K562 (cell line): ENCODE measurements around the gene BIVM. TPM values are rescaled to one million over a fixed set of nuclear protein-coding genes. Genes with fewer than 3 reads are reported as not detected.

ENCODE experiments used
- ATAC-seq: fragments of 200-7000 bp; cut with Tn5 transposase; 3 replicates; pipeline ENCODE4 v1.9.1; 2020; ENCODE audit warnings: moderate library complexity
- BruUV-seq: library from RNA; stranded (reverse); fragments of 400-500 nt; replicated peaks from 2 replicates; lab custom pipeline; 2021; lab: Mats Ljungman, UMichigan
- CTCF ChIA-PET: fragments of 300-600 bp; formaldehyde crosslinking; extraction: SDS; loops from one replicate; lab custom pipeline; 2021; ENCODE audit warnings: low intra/inter-chr PET ratio; lab: Yijun Ruan, JAX
- POLR2A ChIA-PET: fragments of 300-600, 350-650 bp; sonication (Branson Sonifier 250); formaldehyde crosslinking; extraction: SDS; loops from one replicate; lab custom pipeline; 2021; ENCODE audit warnings: antibody characterized with exemption, inconsistent platforms; lab: Yijun Ruan, JAX
- DNase-seq, 4 experiments: peaks; one replicate each; pipeline versions ENCODE4 v3.0.0 to v3.0.0-alpha.2; 2011 to 2018; ENCODE audit warnings: low spot score in 3 of 4, mixed read lengths in 3 of 4; ENCODE audit errors: extremely low read depth in 1 of 4
- FAIRE-seq: peaks from 2 replicates; lab custom pipeline; 2011; peaks lifted over from hg19 to GRCh38; lab: Jason Lieb, UNC
- H2AFZ ChIP-seq: 2 replicates; pipeline ENCODE4 v1.6.0; 2011; ENCODE audit warnings: low read depth, low read length, control low read depth, inconsistent platforms
- H3K27ac ChIP-seq: fragments of 200-600 bp; 3 replicates; pipeline ENCODE4 v1.8.0; 2011; ENCODE audit warnings: low read depth, mild to moderate bottlenecking, control low read depth, inconsistent platforms, low read length, moderate library complexity, mixed read lengths; ENCODE audit errors: extremely low read depth
- H3K27me3 ChIP-seq, 2 experiments: fragments of 300-600 bp in 1 of 2; 2 replicates in 1 of 2; 3 replicates in 1 of 2; pipeline versions ENCODE4 v1.6.0 to v1.8.0; 2011; ENCODE audit warnings: inconsistent platforms in 2 of 2, low read length in 2 of 2, mild to moderate bottlenecking in 1 of 2, mixed read lengths in 1 of 2, moderate library complexity in 1 of 2; ENCODE audit not compliant: control insufficient read depth in 2 of 2, insufficient read depth in 2 of 2
- H3K36me3 ChIP-seq: fragments of 300-600 bp; 3 replicates; pipeline ENCODE4 v1.8.0; 2011; ENCODE audit warnings: mild to moderate bottlenecking, low read length, inconsistent platforms; ENCODE audit not compliant: control insufficient read depth, insufficient read depth
- H3K4me1 ChIP-seq, 2 experiments: fragments of 200-600 bp in 1 of 2; replicated peaks in 1 of 2; 2 replicates in 1 of 2; 3 replicates in 1 of 2; pipeline versions ENCODE4 v1.5.1 to v1.8.0; 2011; ENCODE audit warnings: inconsistent platforms in 2 of 2, low read length in 2 of 2, mild to moderate bottlenecking in 1 of 2, mixed read lengths in 1 of 2, moderate library complexity in 1 of 2; ENCODE audit not compliant: control insufficient read depth in 2 of 2, insufficient read depth in 2 of 2
- H3K4me2 ChIP-seq: 2 replicates; pipeline ENCODE4 v1.6.1; 2011; ENCODE audit warnings: low read length, control low read depth, inconsistent platforms, mixed read lengths; ENCODE audit not compliant: insufficient read depth
- H3K4me3 ChIP-seq: fragments of 200-600 bp; sonication (generic), shearing (Covaris generic); 2 replicates; pipeline ENCODE4 v1.5.1; 2016; ENCODE audit warnings: control low read depth, inconsistent platforms
- H3K79me2 ChIP-seq: fragments of 200-600 bp; 3 replicates; pipeline ENCODE4 v1.8.0; 2011; ENCODE audit warnings: low read length, inconsistent platforms; ENCODE audit not compliant: control insufficient read depth, insufficient read depth
- H3K9ac ChIP-seq, 2 experiments: 2 replicates each; pipeline versions ENCODE4 v1.6.0 to v1.6.1; 2011; ENCODE audit warnings: low read depth in 2 of 2, low read length in 2 of 2, control low read depth in 1 of 2, inconsistent platforms in 1 of 2, mild to moderate bottlenecking in 1 of 2, mixed read lengths in 1 of 2; ENCODE audit not compliant: insufficient read depth in 1 of 2
- H3K9me1 ChIP-seq: one replicate; pipeline ENCODE4 v1.6.0; 2011; ENCODE audit warnings: inconsistent platforms, mild to moderate bottlenecking, low read length, moderate library complexity; ENCODE audit not compliant: control insufficient read depth, insufficient read depth
- H3K9me3 ChIP-seq: replicated peaks from 2 replicates; pipeline ENCODE4 v1.5.1; 2011; ENCODE audit warnings: low read depth, low read length, inconsistent platforms; ENCODE audit not compliant: control insufficient read depth, insufficient read depth
- H4K20me1 ChIP-seq: replicated peaks from 2 replicates; pipeline ENCODE4 v1.6.1; 2011; ENCODE audit warnings: low read length, inconsistent platforms, mixed read lengths; ENCODE audit not compliant: control insufficient read depth, insufficient read depth
- ARNT ChIP-seq, 2 experiments: fragments of 450-650 bp; IDR thresholded peaks; 2 replicates each; pipeline ENCODE4 v1.6.1; 2016; ENCODE audit warnings: mild to moderate bottlenecking in 1 of 2
- ATF3 ChIP-seq, 2 experiments: fragments of 450-650 bp in 1 of 2; sonication (generic) in 1 of 2; formaldehyde crosslinking in 1 of 2; IDR thresholded peaks in 1 of 2; conservative IDR thresholded peaks in 1 of 2; 2 replicates each; pipeline versions ENCODE4 v1.6.1 to v1.8.1; 2016 to 2023; ENCODE audit warnings: mild to moderate bottlenecking in 2 of 2, moderate library complexity in 2 of 2, inconsistent platforms in 1 of 2, missing genetic modification reagents in 1 of 2
- BCL6 ChIP-seq: fragments of 250-450 bp; sonication (Bioruptor Pico); IDR thresholded peaks from 2 replicates; pipeline ENCODE4 v1.4.0; 2020
- BRF1 ChIP-seq: IDR thresholded peaks from 3 replicates; pipeline ENCODE4 v1.6.1; 2011; ENCODE audit warnings: borderline replicate concordance, mild to moderate bottlenecking; ENCODE audit not compliant: insufficient read length; ENCODE audit errors: extremely low read depth
- CREB3 ChIP-seq: fragments of 450-650 bp; conservative IDR thresholded peaks from 2 replicates; pipeline ENCODE4 v1.6.1; 2016; ENCODE audit warnings: missing genetic modification characterization, low read depth, mild to moderate bottlenecking, missing compliant biosample characterization, moderate library complexity
- CTCFL ChIP-seq: IDR thresholded peaks from 2 replicates; pipeline ENCODE4 v1.6.1; 2011; ENCODE audit warnings: borderline replicate concordance, low read depth, mild to moderate bottlenecking, moderate library complexity, low read length; ENCODE audit not compliant: insufficient read depth, poor library complexity, severe bottlenecking
- JUNB ChIP-seq: fragments of 450-650 bp; formaldehyde crosslinking; conservative IDR thresholded peaks from 2 replicates; pipeline ENCODE4 v1.4.0; 2020; ENCODE audit warnings: mild to moderate bottlenecking
- LARP7 ChIP-seq: fragments of 450-650 bp; IDR thresholded peaks from 2 replicates; pipeline ENCODE4 v1.6.1; 2016
- MYC ChIP-seq, 2 experiments: fragments of 250-450 bp in 1 of 2; sonication (Bioruptor Pico) in 1 of 2; IDR thresholded peaks; 2 replicates each; pipeline versions ENCODE4 v1.5.1 to v1.6.1; 2012 to 2021; ENCODE audit warnings: low read depth in 2 of 2, borderline replicate concordance in 1 of 2, improper control_type of control experiment in 1 of 2, low read length in 1 of 2, mild to moderate bottlenecking in 1 of 2, moderate library complexity in 1 of 2
- PHF21A ChIP-seq: fragments of 450-650 bp; IDR thresholded peaks from 2 replicates; pipeline ENCODE4 v1.6.1; 2017; ENCODE audit warnings: low read depth, borderline replicate concordance
- RHOXF2B ChIP-seq: fragments of 250-450 bp; sonication (Bioruptor Pico); conservative IDR thresholded peaks from 2 replicates; pipeline ENCODE4 v1.5.1; 2021
- SRSF9 ChIP-seq: fragments of 200-400 bp; formaldehyde crosslinking; IDR thresholded peaks from 2 replicates; pipeline ENCODE4 v1.6.1; 2017; ENCODE audit warnings: low read depth, low read length, borderline replicate concordance
- TCF7L2 ChIP-seq: fragments of 150-350 bp; IDR thresholded peaks from 2 replicates; pipeline ENCODE4 v1.6.1; 2016; ENCODE audit warnings: low read depth, mild to moderate bottlenecking, low read length, moderate library complexity
- ZC3H4 ChIP-seq: sonication (generic); formaldehyde crosslinking; IDR thresholded peaks from 2 replicates; pipeline ENCODE4 v1.9.0; 2021; ENCODE audit warnings: missing genetic modification reagents, borderline replicate concordance
- ZC3H8 ChIP-seq: fragments of 450-650 bp; IDR thresholded peaks from 2 replicates; pipeline ENCODE4 v1.6.1; 2017
- ZNF174 ChIP-seq: fragments of 250-450 bp; sonication (Bioruptor Pico); IDR thresholded peaks from 2 replicates; pipeline ENCODE4 v1.4.0; 2020; ENCODE audit warnings: mild to moderate bottlenecking
- ZNF263 ChIP-seq: sonication (generic); formaldehyde crosslinking; IDR thresholded peaks from 2 replicates; pipeline ENCODE4 v1.8.0; 2022; ENCODE audit warnings: mild to moderate bottlenecking, missing genetic modification reagents, borderline replicate concordance
- ZNF444 ChIP-seq: fragments of 250-450 bp; sonication (Bioruptor Pico); IDR thresholded peaks from 2 replicates; pipeline ENCODE4 v1.4.0; 2020; ENCODE audit warnings: mild to moderate bottlenecking, moderate library complexity
- WGBS: fragments of 100-300 bp; shearing (Covaris generic); methylation state at CpG from one replicate; pipeline ENCODE4 v1.1.6; 2016; ENCODE audit warnings: low coverage, mixed read lengths; ENCODE audit not compliant: insufficient coverage; ENCODE audit errors: missing lambda C conversion rate; 5-methylcytosine and 5-hydroxymethylcytosine counted together
- in situ Hi-C: fragments of 300-500 bp; cut with MboI; formaldehyde crosslinking; loops from 4 replicates; pipeline ENCODE4 v1.15.0; 2018; ENCODE audit warnings: inconsistent platforms, mixed read lengths
- intact Hi-C: fragments of 100-400 bp; cut with micrococcal nuclease; formaldehyde crosslinking; loops from 2 replicates; pipeline ENCODE4 v1.14.2; 2022
- polyA plus RNA-seq, 8 experiments: library from polyadenylated mRNA; depleted of rRNA in 4 of 8; stranded (reverse) in 5 of 8; unstranded in 3 of 8; fragments of >200 nt; fragmentation: Nextera tagmentation in 2 of 8; fragmentation: Illumina TruSeq in 1 of 8; extraction: Ambion mirVana in 2 of 8; extraction: Trizol in 1 of 8; gene quantifications; 2 replicates each; pipeline versions ENCODE4 v1.2.1 to v1.2.3, GENCODE V29; 2011 to 2014; ENCODE audit warnings: inconsistent platforms in 1 of 8, missing spikeins in 1 of 8
- total RNA-seq, 7 experiments: library from RNA; depleted of rRNA in 6 of 7; stranded (reverse); fragments of >200 nt in 6 of 7; fragmentation: Illumina TruSeq in 2 of 7; extraction: Trizol in 2 of 7; gene quantifications; 2 replicates each; pipeline versions ENCODE4 v1.2.1 to v1.2.3, GENCODE V29; 2011 to 2021; ENCODE audit warnings: low replicate concordance in 1 of 7

BIVM gene
- total and polyA plus RNA-seq, 9 of the 15 experiments (the other 6 are each of a cell fraction or from before 2014, with no cell fraction given), result 3.6 to 23.1 (median 16.8) TPM

GRCh38 chr13:102875256-102875655 is 76.3 kb downstream of the BIVM start:
- no peak overlapping the region for H3K27ac ChIP-seq
- BruUV-seq, result no TSS peak
- in situ Hi-C loops, result no loop called here
- no peaks in the 10 kb centered on the region for H4K20me1 ChIP-seq
- no peak for ATAC-seq
- 76% methylated on average over 4 of the region's 4 CpGs for WGBS
- no peaks in the 10 kb centered on the region for H3K4me1 ChIP-seq
- H3K4me3 ChIP-seq, result no peak overlapping the region
- no peak overlapping the region for H3K4me2 ChIP-seq
- peaks cover 41% of the 10 kb centered on the region; the same call in 2 of the 3 replicates for H3K36me3 ChIP-seq
- H2AFZ ChIP-seq, result no peak overlapping the region
- H3K9me3 ChIP-seq, result no peaks in the 10 kb centered on the region
- H3K79me2 ChIP-seq, result no peaks in the 10 kb centered on the region; the same call in 2 of the 3 replicates
- H3K27me3 ChIP-seq, result no peaks in the 10 kb centered on the region
- H3K9me1 ChIP-seq, result no peaks in the 10 kb centered on the region
- CTCF ChIA-PET, result no interaction called here
- DNase-seq, result no peak
- POLR2A ChIA-PET, result no interaction called here
- intact Hi-C loops, result no loop called here
- H3K9ac ChIP-seq, result no peak overlapping the region
- FAIRE-seq, result no peak
- TF ChIP-seq RHOXF2B (no peak), ZC3H8 (no peak), JUNB (CRISPR knock-in tag) (no peak), LARP7 (no peak), ZNF174 (no peak), ZNF263 (CRISPR knock-in tag) (no peak), CREB3 (tag) (no peak), PHF21A (no peak), BCL6 (CRISPR knock-in tag) (no peak), BRF1 (no peak), CTCFL (no peak), ARNT (IDR thresholded peaks at IDR 0.05) (no peak), ZNF444 (CRISPR knock-in tag) (no peak), ZC3H4 (no peak), ATF3 (IDR thresholded peaks at IDR 0.05) (no peak), ATF3 (CRISPR knock-in tag; conservative IDR thresholded peaks at IDR 0.05) (no peak), MYC (IDR thresholded peaks at IDR 0.05; ENCODE audit: low read depth, low read length) (no peak), MYC (CRISPR knock-in tag; IDR thresholded peaks at IDR 0.05; ENCODE audit: borderline replicate concordance, low read depth) (no peak), SRSF9 (no peak), TCF7L2 (no peak)
